GM12801 (cell line): ENCODE results near the gene DHX35.

ENCODE experiments used
- CTCF ChIP-seq: IDR thresholded peaks from one replicate; pipeline ENCODE4 v1.5.1; 2011; ENCODE audit warnings: control low read depth; ENCODE audit not compliant: insufficient read length; ENCODE audit errors: extremely low read depth

DHX35 gene

GRCh38 chr20:39066471-39067242, 104.5 kb downstream of the DHX35 start:
- no peak for TF ChIP-seq CTCF

- no peak for TF ChIP-seq CTCF
These were observed 105.5 kb downstream of the DHX35 start for GRCh38 chr20:39067526-39068216.

GRCh38 chr20:39069976-39070375, 107.8 kb downstream of the DHX35 start:
- no peak for TF ChIP-seq CTCF

GRCh38 chr20:39070484-39071231, 108.5 kb downstream of the DHX35 start:
- TF ChIP-seq CTCF, result no peak

GRCh38 chr20:39072132-39072531, 110.0 kb downstream of the DHX35 start:
- TF ChIP-seq CTCF, result no peak

GRCh38 chr20:39072653-39073052, 110.5 kb downstream of the DHX35 start:
- no peak for TF ChIP-seq CTCF

- no peak for TF ChIP-seq CTCF
These were observed 113.6 kb downstream of the DHX35 start for GRCh38 chr20:39075731-39076130.
